GM12892 (cell line): ENCODE results near the gene SIGLEC14.
A peak's percentile ranks its signal among the peaks of the same experiment; 100 is the strongest.

Source experiments
- DNase-seq: peaks from one replicate; pipeline ENCODE4 v3.0.0; 2011; ENCODE audit not compliant: insufficient read length
- FAIRE-seq: peaks from 2 replicates; lab custom pipeline; 2011; peaks lifted over from hg19 to GRCh38; lab: Jason Lieb, UNC
- POLR2A ChIP-seq: IDR thresholded peaks from 2 replicates; pipeline ENCODE4 v1.6.1; 2011; ENCODE audit warnings: low read depth, low read length, control low read depth
- POLR2AphosphoS5 ChIP-seq: IDR thresholded peaks from 2 replicates; pipeline ENCODE4 v1.6.1; 2011; ENCODE audit warnings: low read depth, low read length, control low read depth
- TAF1 ChIP-seq: IDR thresholded peaks from 2 replicates; pipeline ENCODE4 v1.6.1; 2011; ENCODE audit warnings: low read depth, mild to moderate bottlenecking, control low read depth, low read length, borderline replicate concordance

The SIGLEC14 gene

GRCh38 chr19:51598159-51598915 is 48.3 kb downstream of the SIGLEC14 start:
- FAIRE-seq, result no peak
- DNase-seq, result no peak
- TF ChIP-seq POLR2AphosphoS5, result no peak
- no peak for TF ChIP-seq TAF1
- no peak for TF ChIP-seq POLR2A

- FAIRE-seq (no peak), DNase-seq (no peak)
- TF ChIP-seq TAF1 (no peak), POLR2A (no peak)
Observed at GRCh38 chr19:51595190-51596175, 51.1 kb downstream of the SIGLEC14 start.

GRCh38 chr19:51594774-51595109 is 51.9 kb downstream of the SIGLEC14 start:
- DNase-seq (no peak), FAIRE-seq (no peak)
- no peak for TF ChIP-seq POLR2A
- TF ChIP-seq TAF1, result no peak
- no peak for TF ChIP-seq POLR2AphosphoS5

DNA sequence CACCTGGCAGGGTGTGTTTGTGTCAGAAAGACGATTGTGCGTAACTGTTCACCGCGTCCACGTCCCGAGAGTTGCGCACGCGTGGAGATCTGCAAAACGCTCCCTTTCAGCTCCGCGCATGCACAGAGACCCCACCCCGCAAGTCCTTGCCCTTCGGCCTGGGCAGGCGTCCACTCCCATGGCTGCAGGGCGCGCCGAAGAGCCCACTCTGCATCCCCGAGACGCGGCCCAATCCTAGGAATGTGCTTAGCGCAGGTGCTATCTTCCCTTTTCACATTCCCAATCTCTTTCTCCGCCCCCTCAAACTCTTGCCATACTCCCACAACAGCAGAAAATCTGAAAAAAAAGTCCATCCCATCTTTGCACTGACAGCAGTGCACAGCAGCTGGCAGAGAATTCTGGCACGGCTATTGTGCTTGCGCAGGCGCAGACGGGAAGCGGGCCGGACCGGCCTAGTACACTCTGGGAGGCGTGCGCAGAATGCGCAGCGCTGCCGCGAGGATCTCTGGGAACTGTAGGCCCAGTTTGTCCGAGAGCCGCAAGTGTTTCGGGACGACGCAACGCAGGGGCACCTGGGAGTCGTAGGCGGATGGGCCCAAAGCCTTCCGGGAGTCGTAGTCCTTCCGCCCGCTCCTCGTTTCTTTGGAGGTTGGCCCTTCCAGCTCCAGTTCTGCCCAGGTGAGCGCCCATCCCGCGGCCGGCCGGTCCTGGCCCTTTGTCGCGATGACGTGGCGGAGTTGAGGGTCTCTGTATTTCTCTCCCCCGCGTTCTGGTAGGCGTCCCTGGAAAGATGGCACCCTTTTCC is 52.5 kb downstream of the SIGLEC14 start:
- 0 out of 2 replicates have a peak, but pooled peaks have one; percentile 35 for TF ChIP-seq POLR2A
- peak; percentile 41; the same call in 1 of the 2 replicates for TF ChIP-seq TAF1
- TF ChIP-seq POLR2AphosphoS5, result no peak
- peak; percentile 95 for DNase-seq
- peak; percentile 99 for FAIRE-seq

GRCh38 chr19:51593138-51593890 is 53.3 kb downstream of the SIGLEC14 start:
- TF ChIP-seq TAF1, result no peak
- DNase-seq (no peak), FAIRE-seq (no peak)
